SK-N-SH (cell line): Measurements from ENCODE around the gene CLEC4M. TPM values are rescaled to one million over a fixed set of nuclear protein-coding genes. Genes with fewer than 3 reads are reported as not detected.
"Not testable (repeated sequence)": the region's sequence is repeated elsewhere in the genome, so short reads cannot be mapped to it uniquely, and the experiment has no call there.

Source experiments
- CTCF ChIA-PET: fragments of 300-600, 350-600 bp; formaldehyde crosslinking; extraction: SDS; loops from one replicate; lab custom pipeline; 2021; lab: Yijun Ruan, JAX
- POLR2A ChIA-PET: fragments of 350-600 bp; sonication (Branson Sonifier 250); formaldehyde crosslinking; extraction: SDS; loops from one replicate; lab custom pipeline; 2020; ENCODE audit warnings: antibody characterized with exemption, inconsistent platforms; lab: Yijun Ruan, JAX
- DNase-seq: peaks from one replicate; pipeline ENCODE4 v3.0.0; 2012
- H2AFZ ChIP-seq: fragments of 200-600 bp; sonication (generic); 2 replicates; pipeline ENCODE4 v1.8.1; 2016; ENCODE audit warnings: antibody characterized with exemption, mild to moderate bottlenecking, low read depth
- H3F3A ChIP-seq: fragments of 200-600 bp; sonication (generic); replicated peaks from 2 replicates; pipeline ENCODE3; 2016; ENCODE audit warnings: antibody characterized with exemption, mild to moderate bottlenecking; ENCODE audit not compliant: insufficient read depth
- H3K27ac ChIP-seq, 2 experiments: fragments of 200-500 bp in 1 of 2; fragments of 200-600 bp in 1 of 2; sonication (Bioruptor generic) in 1 of 2; sonication (generic), shearing (Covaris generic) in 1 of 2; 2 replicates each; pipeline versions ENCODE4 v1.5.1 to v1.6.1; 2014 to 2016; ENCODE audit warnings: low read depth in 2 of 2, inconsistent platforms in 1 of 2, low read length in 1 of 2, mild to moderate bottlenecking in 1 of 2, mixed read lengths in 1 of 2
- H3K27me3 ChIP-seq: fragments of 200-600 bp; sonication (generic), shearing (Covaris generic); 2 replicates; pipeline ENCODE4 v1.6.1; 2016; ENCODE audit warnings: mixed run types; ENCODE audit not compliant: insufficient read depth
- H3K36me3 ChIP-seq, 2 experiments: fragments of 200-500 bp in 1 of 2; fragments of 200-600 bp in 1 of 2; sonication (Bioruptor generic) in 1 of 2; sonication (generic) in 1 of 2; replicated peaks in 1 of 2; 2 replicates each; pipeline versions ENCODE3 to v1.5.1; 2014 to 2016; ENCODE audit warnings: low read length in 1 of 2, mild to moderate bottlenecking in 1 of 2; ENCODE audit not compliant: insufficient read depth in 2 of 2, control insufficient read depth in 1 of 2
- H3K4me1 ChIP-seq, 2 experiments: fragments of 200-500 bp in 1 of 2; fragments of 200-600 bp in 1 of 2; sonication (Bioruptor generic) in 1 of 2; sonication (generic), shearing (Covaris generic) in 1 of 2; 2 replicates each; pipeline versions ENCODE4 v1.5.1 to v1.6.1; 2014 to 2016; ENCODE audit warnings: low read depth in 1 of 2, low read length in 1 of 2, mixed run types in 1 of 2; ENCODE audit not compliant: insufficient read depth in 2 of 2, control insufficient read depth in 1 of 2
- H3K4me2 ChIP-seq: fragments of 200-600 bp; sonication (generic), shearing (Covaris generic); 2 replicates; pipeline ENCODE4 v1.6.1; 2017; ENCODE audit warnings: mixed run types
- H3K4me3 ChIP-seq, 2 experiments: fragments of 200-500 bp in 1 of 2; fragments of 200-600 bp in 1 of 2; sonication (Bioruptor generic) in 1 of 2; sonication (generic), shearing (Covaris generic) in 1 of 2; 2 replicates each; pipeline versions ENCODE4 v1.5.1 to v1.8.1; 2014 to 2016; ENCODE audit warnings: low read depth in 2 of 2, inconsistent platforms in 1 of 2, low read length in 1 of 2, mild to moderate bottlenecking in 1 of 2, mixed read lengths in 1 of 2, moderate library complexity in 1 of 2
- H3K79me2 ChIP-seq: fragments of 200-600 bp; sonication (generic); 2 replicates; pipeline ENCODE4 v1.8.1; 2017; ENCODE audit warnings: mild to moderate bottlenecking; ENCODE audit not compliant: insufficient read depth
- H3K9ac ChIP-seq: fragments of 200-600 bp; sonication (generic); 2 replicates; pipeline ENCODE4 v1.6.1; 2017; ENCODE audit warnings: mixed run types
- H3K9me2 ChIP-seq: fragments of 200-600 bp; sonication (generic); 2 replicates; pipeline ENCODE4 v1.6.1; 2017; ENCODE audit warnings: mixed run types
- H3K9me3 ChIP-seq: fragments of 200-600 bp; sonication (generic); 2 replicates; pipeline ENCODE4 v1.6.1; 2017; ENCODE audit warnings: mixed run types, mild to moderate bottlenecking, moderate library complexity
- H4K20me1 ChIP-seq: fragments of 200-600 bp; sonication (generic); 2 replicates; pipeline ENCODE4 v1.6.1; 2017; ENCODE audit warnings: mild to moderate bottlenecking, mixed run types; ENCODE audit not compliant: insufficient read depth
- GABPA ChIP-seq: IDR thresholded peaks from 2 replicates; pipeline ENCODE4 v1.4.0; 2012; ENCODE audit warnings: low read depth, mild to moderate bottlenecking
- GATA2 ChIP-seq: sonication (generic); formaldehyde crosslinking; IDR thresholded peaks from 2 replicates; pipeline ENCODE4 v1.5.0; 2020; ENCODE audit warnings: mild to moderate bottlenecking, missing genetic modification reagents
- MXI1 ChIP-seq: IDR thresholded peaks from 2 replicates; pipeline ENCODE4 v1.6.1; 2012; ENCODE audit warnings: mild to moderate bottlenecking, low read depth, low read length, improper control_type of control experiment
- NFIC ChIP-seq: IDR thresholded peaks from 2 replicates; pipeline ENCODE4 v1.4.0; 2012; ENCODE audit warnings: borderline replicate concordance
- NRF1 ChIP-seq: IDR thresholded peaks from 2 replicates; pipeline ENCODE4 v1.6.1; 2012; ENCODE audit warnings: low read depth, mild to moderate bottlenecking, low read length
- POLR2AphosphoS5 ChIP-seq: IDR thresholded peaks from 2 replicates; pipeline ENCODE4 v1.6.1; 2012; ENCODE audit warnings: low read depth, low read length
- RCOR1 ChIP-seq: fragments of 150-350 bp; IDR thresholded peaks from 2 replicates; pipeline ENCODE4 v1.6.1; 2017; ENCODE audit warnings: antibody characterized with exemption, low read length
- RXRA ChIP-seq: IDR thresholded peaks from 2 replicates; pipeline ENCODE4 v1.4.0; 2012; ENCODE audit warnings: low read depth, mild to moderate bottlenecking, borderline replicate concordance
- TAF1 ChIP-seq: IDR thresholded peaks from 2 replicates; pipeline ENCODE4 v1.6.1; 2012; ENCODE audit warnings: low read depth, mild to moderate bottlenecking, low read length, moderate library complexity, borderline replicate concordance
- WGBS: methylation state at CpG from one replicate; pipeline ENCODE4 v1.1.6; 2017; ENCODE audit warnings: low lambda C conversion rate; 5-methylcytosine and 5-hydroxymethylcytosine counted together
- polyA plus RNA-seq, 3 experiments: library from polyadenylated mRNA; depleted of rRNA; stranded (reverse); fragments of >200 nt; gene quantifications; 2 replicates each; pipeline ENCODE4 v1.2.3, GENCODE V29; 2012
- TF ChIP-seq, protein P1 (sequence below): IDR thresholded peaks from 2 replicates; pipeline ENCODE4 v1.4.0; 2012; ENCODE audit warnings: low read depth, borderline replicate concordance
- TF ChIP-seq, protein P2 (sequence below): fragments of 150-350 bp; IDR thresholded peaks from 2 replicates; pipeline ENCODE4 v1.6.1; 2017; ENCODE audit warnings: antibody characterized with exemption, low read length, low read depth, borderline replicate concordance

CLEC4M gene
- polyA plus RNA-seq, 1 of the 3 experiments (the other 2 are of a cell fraction), result not detected

- DNase-seq, result no peak
- ChIA-PET CTCF (no interaction called here), POLR2A (no interaction called here)
- Histone ChIP-seq H3K9ac (no peak overlapping the region), H2AFZ (no peak overlapping the region), H3K79me2 (no peaks in the 10 kb centered on the region), H3K27ac (no peak overlapping the region), H3K4me3 (no peak overlapping the region), H3F3A (no peaks in the 10 kb centered on the region), H3K9me3 (peaks cover 4% of the 10 kb centered on the region; the same call in 1 of the 2 replicates), H3K27me3 (peaks cover 19% of the 10 kb centered on the region; the same call in 1 of the 2 replicates), H3K4me1 (no peaks in the 10 kb centered on the region), H4K20me1 (no peaks in the 10 kb centered on the region), H3K36me3 (no peaks in the 10 kb centered on the region), H3K9me2 (peaks cover 3% of the 10 kb centered on the region; the same call in 1 of the 2 replicates), H3K4me2 (no peak overlapping the region)
- TF ChIP-seq, protein P1, sequence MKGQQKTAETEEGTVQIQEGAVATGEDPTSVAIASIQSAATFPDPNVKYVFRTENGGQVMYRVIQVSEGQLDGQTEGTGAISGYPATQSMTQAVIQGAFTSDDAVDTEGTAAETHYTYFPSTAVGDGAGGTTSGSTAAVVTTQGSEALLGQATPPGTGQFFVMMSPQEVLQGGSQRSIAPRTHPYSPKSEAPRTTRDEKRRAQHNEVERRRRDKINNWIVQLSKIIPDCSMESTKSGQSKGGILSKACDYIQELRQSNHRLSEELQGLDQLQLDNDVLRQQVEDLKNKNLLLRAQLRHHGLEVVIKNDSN, result no peak
- no peak for TF ChIP-seq NRF1
- TF ChIP-seq RXRA, result no peak
- no peak for TF ChIP-seq NFIC
- TF ChIP-seq, protein P2, sequence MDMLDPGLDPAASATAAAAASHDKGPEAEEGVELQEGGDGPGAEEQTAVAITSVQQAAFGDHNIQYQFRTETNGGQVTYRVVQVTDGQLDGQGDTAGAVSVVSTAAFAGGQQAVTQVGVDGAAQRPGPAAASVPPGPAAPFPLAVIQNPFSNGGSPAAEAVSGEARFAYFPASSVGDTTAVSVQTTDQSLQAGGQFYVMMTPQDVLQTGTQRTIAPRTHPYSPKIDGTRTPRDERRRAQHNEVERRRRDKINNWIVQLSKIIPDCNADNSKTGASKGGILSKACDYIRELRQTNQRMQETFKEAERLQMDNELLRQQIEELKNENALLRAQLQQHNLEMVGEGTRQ, result no peak
- WGBS, result 17% methylated on average over 1 of the region's 1 CpG
These were observed 3.9 kb upstream of the CLEC4M start for GRCh38 chr19:7759156-7759555.

DNA sequence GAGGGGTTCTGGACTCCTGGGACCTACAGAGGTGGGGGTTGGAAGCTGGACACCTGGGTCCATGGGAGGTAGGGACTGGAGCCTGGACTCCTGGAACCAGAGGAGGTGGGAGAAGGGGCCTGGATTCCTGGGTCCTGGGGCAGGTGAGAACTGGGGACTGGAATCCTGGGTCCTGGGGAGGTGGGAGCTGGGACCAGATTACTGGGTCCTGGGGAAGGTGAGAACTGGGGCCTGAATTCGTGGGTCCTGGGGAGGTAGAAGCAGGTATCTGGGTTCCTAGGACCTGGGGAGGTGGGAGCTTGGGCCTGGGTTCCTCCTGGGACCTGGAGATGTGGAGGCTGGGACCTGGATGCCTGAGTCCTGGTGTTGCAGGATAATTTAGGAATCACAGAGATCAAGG lies 653 bp downstream of the CLEC4M start:
- Histone ChIP-seq H3K9ac (no peak overlapping the region), H3K4me3 (no peak overlapping the region), H3K4me1 (no peaks in the 10 kb centered on the region), H3F3A (no peaks in the 10 kb centered on the region), H4K20me1 (no peaks in the 10 kb centered on the region), H3K9me2 (no peaks in the 10 kb centered on the region), H3K4me2 (no peak overlapping the region), H3K79me2 (no peaks in the 10 kb centered on the region), H3K27me3 (peaks cover 40% of the 10 kb centered on the region), H3K36me3 (no peaks in the 10 kb centered on the region), H3K9me3 (no peaks in the 10 kb centered on the region; the same call in 1 of the 2 replicates), H2AFZ (no peak overlapping the region), H3K27ac (no peak overlapping the region)
- no peak for DNase-seq
- ChIA-PET CTCF (interaction anchor here (0.7 to 1.6 kb wide), 3 partner anchors 36 to 417 kb away, joined by 3 to 5 read pairs (median 4); partner anchors contain the start of gene TRAPPC5), POLR2A (no interaction called here)
- TF ChIP-seq GABPA, result no peak
- TF ChIP-seq RCOR1, result no peak
- TF ChIP-seq TAF1, result no peak
- TF ChIP-seq, protein P2, result no peak
- TF ChIP-seq POLR2AphosphoS5, result no peak
- no peak for TF ChIP-seq RXRA
- TF ChIP-seq GATA2, result no peak
- no peak for TF ChIP-seq MXI1
- WGBS, result 0% methylated on average over 1 of the region's 1 CpG

- H3K27ac ChIP-seq, H3K36me3 ChIP-seq, H2AFZ ChIP-seq, H4K20me1 ChIP-seq, H3K4me1 ChIP-seq, DNase-seq, H3K9ac ChIP-seq, H3K4me2 ChIP-seq, H3F3A ChIP-seq, H3K4me3 ChIP-seq, H3K79me2 ChIP-seq, H3K9me3 ChIP-seq, CTCF ChIA-PET, H3K9me2 ChIP-seq, POLR2A ChIA-PET: not testable (repeated sequence)
- H3K27me3 ChIP-seq, result peaks cover 43% of the 10 kb centered on the region
- 4% methylated on average over 3 of the region's 3 CpGs for WGBS
These were observed 1.1 kb downstream of the CLEC4M start for GRCh38 chr19:7764157-7764556.

GRCh38 chr19:7765043-7765442 lies 2.0 kb downstream of the CLEC4M start:
- CTCF ChIA-PET, H3K4me1 ChIP-seq, H4K20me1 ChIP-seq, DNase-seq, H3K27ac ChIP-seq, H3K4me3 ChIP-seq, H3K9ac ChIP-seq, H3K4me2 ChIP-seq, H3K36me3 ChIP-seq, POLR2A ChIA-PET, H3F3A ChIP-seq, H3K9me3 ChIP-seq, H3K79me2 ChIP-seq, H3K9me2 ChIP-seq, H2AFZ ChIP-seq: not testable (repeated sequence)
- H3K27me3 ChIP-seq, result peaks cover 46% of the 10 kb centered on the region
- no CpG with 5 or more reads among the region's 2 CpGs for WGBS
